ENCODE results near the gene TGM5.
A peak's percentile ranks its signal among the peaks of the same experiment; 100 is the strongest.

TGM5 gene

GRCh38 chr15:43270113-43270665 lies 3.5 kb upstream of the TGM5 start:
- peaks cover 0 to 6% of the 10 kb centered on the region in 2 donors for H3K9me3 Mint-ChIP-seq
- no peaks in the 10 kb centered on the region for H3K27me3 Mint-ChIP-seq
- peak overlapping the region in 1 of 2 donors; percentile 43 for H3K4me3 Mint-ChIP-seq
- no peak for DNase-seq
- H3K36me3 Mint-ChIP-seq, result peaks cover 0 to 6% of the 10 kb centered on the region in 2 donors
- peak overlapping the region; percentile 93 for H3K27ac Mint-ChIP-seq
- H3K4me1 Mint-ChIP-seq, result peaks cover 29 to 37% of the 10 kb centered on the region in 2 donors
- ATAC-seq (replicated peaks), result no peak

- H3K4me1 Mint-ChIP-seq, result peaks cover 24 to 36% of the 10 kb centered on the region in 2 donors
- H3K27ac Mint-ChIP-seq, result no peak overlapping the region
- peaks cover 0 to 6% of the 10 kb centered on the region in 2 donors for H3K9me3 Mint-ChIP-seq
- no peak overlapping the region for H3K4me3 Mint-ChIP-seq
- no peaks in the 10 kb centered on the region for H3K27me3 Mint-ChIP-seq
- no peak for ATAC-seq (replicated peaks)
- H3K36me3 Mint-ChIP-seq, result peaks cover 0 to 6% of the 10 kb centered on the region in 2 donors
- no peak for DNase-seq
These were observed 1.7 kb upstream of the TGM5 start for GRCh38 chr15:43268111-43269105.

GRCh38 chr15:43267439-43267838 lies 711 bp upstream of the TGM5 start:
- Mint-ChIP-seq H3K27me3 (no peaks in the 10 kb centered on the region), H3K27ac (no peak overlapping the region), H3K9me3 (peaks cover 0 to 6% of the 10 kb centered on the region in 2 donors), H3K4me3 (no peak overlapping the region), H3K36me3 (peaks cover 0 to 6% of the 10 kb centered on the region in 2 donors), H3K4me1 (peaks cover 23 to 32% of the 10 kb centered on the region in 2 donors)
- DNase-seq (no peak), ATAC-seq (replicated peaks) (no peak)

- Mint-ChIP-seq H3K4me1 (peaks cover 25 to 32% of the 10 kb centered on the region in 2 donors), H3K27ac (no peak overlapping the region), H3K9me3 (peaks cover 0 to 1% of the 10 kb centered on the region in 2 donors), H3K27me3 (no peaks in the 10 kb centered on the region), H3K36me3 (no peaks in the 10 kb centered on the region), H3K4me3 (no peak overlapping the region)
- ATAC-seq (replicated peaks), result no peak
- DNase-seq, result no peak
These were observed 342 bp downstream of the TGM5 start for GRCh38 chr15:43266386-43266785.

- ATAC-seq (replicated peaks), result no peak
- no peaks in the 10 kb centered on the region for H3K36me3 Mint-ChIP-seq
- H3K27me3 Mint-ChIP-seq, result no peaks in the 10 kb centered on the region
- H3K9me3 Mint-ChIP-seq, result no peaks in the 10 kb centered on the region
- no peak overlapping the region for H3K27ac Mint-ChIP-seq
- H3K4me1 Mint-ChIP-seq, result peaks cover 0 to 3% of the 10 kb centered on the region in 2 donors
- no peak for DNase-seq
- H3K4me3 Mint-ChIP-seq, result no peak overlapping the region
These were observed 6.6 kb downstream of the TGM5 start for GRCh38 chr15:43260011-43260615.

GRCh38 chr15:43258781-43259180 lies 7.9 kb downstream of the TGM5 start:
- no peaks in the 10 kb centered on the region for H3K9me3 Mint-ChIP-seq
- H3K27me3 Mint-ChIP-seq, result peaks cover 0 to 5% of the 10 kb centered on the region in 2 donors
- DNase-seq, result no peak
- ATAC-seq (replicated peaks), result no peak
- no peak overlapping the region for H3K27ac Mint-ChIP-seq
- H3K4me3 Mint-ChIP-seq, result no peak overlapping the region
- peaks cover 10 to 11% of the 10 kb centered on the region in 2 donors for H3K4me1 Mint-ChIP-seq
- no peaks in the 10 kb centered on the region for H3K36me3 Mint-ChIP-seq

- no peaks in the 10 kb centered on the region for H3K36me3 Mint-ChIP-seq
These were observed 10.4 kb downstream of the TGM5 start for GRCh38 chr15:43256341-43256740.

GRCh38 chr15:43255376-43255775 lies 11.4 kb downstream of the TGM5 start:
- H3K4me1 Mint-ChIP-seq, result peaks cover 31 to 43% of the 10 kb centered on the region in 2 donors
- H3K36me3 Mint-ChIP-seq, result no peaks in the 10 kb centered on the region
- peaks cover 0 to 5% of the 10 kb centered on the region in 2 donors for H3K27me3 Mint-ChIP-seq
- H3K9me3 Mint-ChIP-seq, result peaks cover 3 to 6% of the 10 kb centered on the region in 2 donors
- no peak overlapping the region for H3K4me3 Mint-ChIP-seq
- no peak overlapping the region for H3K27ac Mint-ChIP-seq
- no peak for ATAC-seq (replicated peaks)
- DNase-seq, result no peak

More at GRCh38 chr15:43256341-43256740, 10.4 kb downstream of the TGM5 start:
- Mint-ChIP-seq H3K4me3 (no peak overlapping the region), H3K27ac (no peak overlapping the region), H3K4me1 (peaks cover 26 to 34% of the 10 kb centered on the region in 2 donors), H3K9me3 (peaks cover 0 to 6% of the 10 kb centered on the region in 2 donors), H3K27me3 (peaks cover 0 to 5% of the 10 kb centered on the region in 2 donors)
- no peak for DNase-seq
- ATAC-seq (replicated peaks), result no peak

- Mint-ChIP-seq H3K36me3 (no peaks in the 10 kb centered on the region), H3K4me1 (peaks cover 45 to 57% of the 10 kb centered on the region in 2 donors), H3K9me3 (peaks cover 3 to 6% of the 10 kb centered on the region in 2 donors), H3K27ac (peak overlapping the region; percentile 72), H3K27me3 (peaks cover 0 to 5% of the 10 kb centered on the region in 2 donors), H3K4me3 (peak overlapping the region; percentile 34 to 57)
- DNase-seq, result peak; percentile 56
- ATAC-seq (replicated peaks), result peak; percentile 69 to 74
These were observed 13.0 kb downstream of the TGM5 start for GRCh38 chr15:43253431-43254403.

- H3K36me3 Mint-ChIP-seq, result no peaks in the 10 kb centered on the region
- peaks cover 3 to 6% of the 10 kb centered on the region in 2 donors for H3K9me3 Mint-ChIP-seq
- H3K4me3 Mint-ChIP-seq, result peak overlapping the region in 1 of 2 donors; percentile 42
- peak overlapping the region; percentile 73 for H3K27ac Mint-ChIP-seq
- DNase-seq (no peak), ATAC-seq (replicated peaks) (no peak)
- H3K27me3 Mint-ChIP-seq, result peaks cover 0 to 5% of the 10 kb centered on the region in 2 donors
- peaks cover 47 to 69% of the 10 kb centered on the region in 2 donors for H3K4me1 Mint-ChIP-seq
These were observed 14.9 kb downstream of the TGM5 start for GRCh38 chr15:43251871-43252250.

GRCh38 chr15:43251185-43251870 lies 15.4 kb downstream of the TGM5 start:
- peak overlapping the region in 1 of 2 donors; percentile 42 for H3K4me3 Mint-ChIP-seq
- H3K4me1 Mint-ChIP-seq, result peaks cover 47 to 69% of the 10 kb centered on the region in 2 donors

GRCh38 chr15:43250785-43251184 lies 15.9 kb downstream of the TGM5 start:
- Mint-ChIP-seq H3K27ac (no peak overlapping the region), H3K36me3 (no peaks in the 10 kb centered on the region), H3K4me1 (peaks cover 47 to 69% of the 10 kb centered on the region in 2 donors), H3K27me3 (peaks cover 0 to 5% of the 10 kb centered on the region in 2 donors), H3K4me3 (no peak overlapping the region), H3K9me3 (peaks cover 3 to 6% of the 10 kb centered on the region in 2 donors)
- DNase-seq (no peak), ATAC-seq (replicated peaks) (no peak)

More at GRCh38 chr15:43251185-43251870, 15.4 kb downstream of the TGM5 start:
- peaks cover 0 to 5% of the 10 kb centered on the region in 2 donors for H3K27me3 Mint-ChIP-seq
- DNase-seq (no peak), ATAC-seq (replicated peaks) (no peak)
- H3K36me3 Mint-ChIP-seq, result no peaks in the 10 kb centered on the region
- H3K27ac Mint-ChIP-seq, result peak overlapping the region; percentile 73
- peaks cover 3 to 6% of the 10 kb centered on the region in 2 donors for H3K9me3 Mint-ChIP-seq
